ENCODE measurements around the gene GNG2. TPM values are rescaled to one million over a fixed set of nuclear protein-coding genes. Genes with fewer than 3 reads are reported as not detected.
A peak's percentile ranks its signal among the peaks of the same experiment; 100 is the strongest.

Gene GNG2
- total and polyA plus RNA-seq, 2 of the 8 experiments (the other 6 are each of a cell fraction or from before 2014, with no cell fraction given) = 8.2 to 17.9 TPM

GRCh38 chr14:52018970-52019369, 158.6 kb downstream of the GNG2 start:
- ChIA-PET POLR2A (ENCODE audit: partially characterized antibody) (no interaction called here), CTCF (ENCODE audit: partially characterized antibody) (interaction anchor here (0.8 to 2.5 kb wide), 6 partner anchors 9 to 52 kb away, joined by 3 to 13 read pairs (median 4); no protein-coding TSS in a partner anchor)
- no peaks in the 10 kb centered on the region for H3K27me3 ChIP-seq (replicated peaks in 1 of 4; ENCODE audit: control insufficient read depth in 3 of 4, extremely low read depth in 1 of 4, insufficient read depth in 3 of 4, low read length in 3 of 4)
- H2BK120ac ChIP-seq (replicated peaks; ENCODE audit: low read depth, low read length) = no peak overlapping the region
- 0 out of 2 replicates have a peak overlapping the region, but pooled peaks have one; percentile 7 for H2BK5ac ChIP-seq (ENCODE audit: low read depth, low read length)
- H3K4me2 ChIP-seq (ENCODE audit: insufficient read depth in 1 of 2, low read depth in 2 of 2, low read length in 2 of 2) = no peak overlapping the region
- H3K27ac ChIP-seq (ENCODE audit: low read depth, low read length) = no peak overlapping the region
- H3K23me2 ChIP-seq (ENCODE audit: low read depth, low read length) = no peaks in the 10 kb centered on the region
- no peak overlapping the region for H4K5ac ChIP-seq (ENCODE audit: insufficient read length, low read depth, low read length)
- no peak overlapping the region for H2BK15ac ChIP-seq (ENCODE audit: low read length)
- no peaks in the 10 kb centered on the region for H3K36me3 ChIP-seq (ENCODE audit: control insufficient read depth in 2 of 4, insufficient read depth in 4 of 4, low read length in 3 of 4)
- H3K23ac ChIP-seq (ENCODE audit: insufficient read length) = no peak overlapping the region
- FAIRE-seq (no peak), DNase-seq (ENCODE audit: low read depth in 1 of 2, low spot score in 2 of 2) (no peak)
- H3K4me1 ChIP-seq (replicated peaks in 1 of 4; ENCODE audit: control insufficient read depth in 3 of 4, insufficient read depth in 4 of 4, low read length in 3 of 4) = peaks cover 0 to 10% (median 4%) of the 10 kb centered on the region in 4 experiments; a peak in 3 of 7 replicates
- no peak overlapping the region for H3K14ac ChIP-seq (ENCODE audit: insufficient read length)
- H4K91ac ChIP-seq (replicated peaks; ENCODE audit: insufficient read length, low read length) = no peak overlapping the region
- no peak overlapping the region for H2AK5ac ChIP-seq (ENCODE audit: low read depth, low read length)
- no peak overlapping the region for H3K9ac ChIP-seq (replicated peaks in 1 of 4; ENCODE audit: extremely low read depth in 1 of 4, low read depth in 3 of 4, low read length in 3 of 4)
- no peak overlapping the region for H3K4me3 ChIP-seq (ENCODE audit: extremely low read depth in 1 of 4, insufficient read depth in 2 of 4, low read depth in 3 of 4, low read length in 4 of 4)
- WGBS, 2 experiments (ENCODE audit: extremely low coverage in 1 of 2, insufficient coverage in 1 of 2, insufficient read length in 1 of 2, insufficient replicate concordance in 2 of 2, low coverage in 1 of 2, low lambda C conversion rate in 2 of 2, missing lambda C conversion rate in 1 of 2) = 94% methylated on average over 8 of the region's 8 CpGs; no CpG with 5 or more reads in 1 of the 2 experiments
- no peaks in the 10 kb centered on the region for H3K79me1 ChIP-seq (ENCODE audit: low read depth, low read length)
- TF ChIP-seq CHD1 (IDR thresholded peaks at IDR 0.05; ENCODE audit: low read depth, low read length) (no peak), FOSL1 (IDR thresholded peaks at IDR 0.05; ENCODE audit: insufficient read depth, low read depth, low read length) (no peak)
- no peak overlapping the region for H2AFZ ChIP-seq (ENCODE audit: low read length)
- no peak overlapping the region for H3K56ac ChIP-seq (replicated peaks; ENCODE audit: insufficient read length, low read depth, low read length)
- H4K8ac ChIP-seq (ENCODE audit: extremely low read depth, insufficient read depth, low read length) = no peak overlapping the region; the same call in 1 of the 2 replicates
- no peak overlapping the region for H2BK12ac ChIP-seq (ENCODE audit: low read depth, low read length)
- no peak overlapping the region for H3K18ac ChIP-seq (ENCODE audit: extremely low read depth, low read length)
- H3K79me2 ChIP-seq (ENCODE audit: control insufficient read depth in 1 of 2, insufficient read depth in 2 of 2, low read length in 2 of 2) = no peaks in the 10 kb centered on the region
- H4K20me1 ChIP-seq (replicated peaks in 1 of 2; ENCODE audit: control insufficient read depth in 1 of 2, insufficient read depth in 2 of 2, low read length in 2 of 2) = no peaks in the 10 kb centered on the region
- H3K4ac ChIP-seq (replicated peaks; ENCODE audit: insufficient read length, low read depth, low read length) = no peak overlapping the region
- no peak overlapping the region for H2BK20ac ChIP-seq (ENCODE audit: low read length)
- H3K9me3 ChIP-seq (ENCODE audit: insufficient read depth in 2 of 2, low read depth in 1 of 2, low read length in 1 of 2) = no peaks in the 10 kb centered on the region; a peak in 1 of 4 replicates

Other genes starting within 250 kb of the GNG2 start
- gene FRMD6, start 208.7 kb upstream of the GNG2 start, total RNA-seq (2021; fragmentation: NEBNext Ultra II Directional; extraction: Animal tissue kit (Norgen Biotek cat#: 25700)) = 20.8 and 23.7 TPM in 2 replicates
- gene FRMD6, start 208.7 kb upstream of the GNG2 start, polyA plus RNA-seq (2011; rRNA removed) = 5.4 and 9.0 TPM in 2 replicates
- 351 and 359 TPM in 2 replicates for gene RTRAF, start 128.9 kb downstream of the GNG2 start, total RNA-seq (2021; fragmentation: NEBNext Ultra II Directional; extraction: Animal tissue kit (Norgen Biotek cat#: 25700))
- gene RTRAF, start 128.9 kb downstream of the GNG2 start, polyA plus RNA-seq (2011; rRNA removed) = 60.2 and 149 TPM in 2 replicates
- 6.1 and 6.9 TPM in 2 replicates for gene NID2, start 208.4 kb downstream of the GNG2 start, total RNA-seq (2021; fragmentation: NEBNext Ultra II Directional; extraction: Animal tissue kit (Norgen Biotek cat#: 25700))
- gene NID2, start 208.4 kb downstream of the GNG2 start, polyA plus RNA-seq (2011; rRNA removed) = 12.6 and 16.5 TPM in 2 replicates